GM12891 (cell line): ENCODE data around the gene CACNG1.

Source experiments
- POLR2A ChIP-seq: IDR thresholded peaks from 2 replicates; pipeline ENCODE4 v1.6.1; 2011; ENCODE audit warnings: low read depth, low read length, control low read depth
- POLR2AphosphoS5 ChIP-seq: IDR thresholded peaks from 2 replicates; pipeline ENCODE4 v1.6.1; 2011; ENCODE audit warnings: low read depth, low read length, control low read depth

DNA sequence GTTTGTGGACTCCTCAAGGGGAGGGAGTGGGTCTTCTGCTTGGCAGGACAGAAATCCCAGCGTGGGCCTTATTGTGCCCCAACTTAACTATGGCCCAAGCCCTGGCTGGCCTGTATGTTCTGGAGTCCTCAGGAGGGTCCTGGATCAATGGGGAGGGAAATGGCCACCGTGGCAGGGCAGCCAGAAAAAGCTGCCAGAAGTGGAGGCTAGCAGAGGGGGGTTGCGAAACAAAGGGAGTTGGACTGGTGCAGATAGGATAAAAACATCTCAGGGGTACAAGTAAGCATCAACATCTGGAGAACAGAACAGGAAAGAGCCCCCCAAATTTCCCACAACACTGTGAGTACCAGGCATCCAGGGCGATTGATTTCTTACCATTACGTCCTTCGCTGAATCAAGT, 3.7 kb upstream of the CACNG1 start:
- TF ChIP-seq POLR2A: no peak
- no peak for TF ChIP-seq POLR2AphosphoS5
